HG02759 (cell line): ENCODE data around the gene STK38.
"Not testable (repeated sequence)": the region's sequence is repeated elsewhere in the genome, so short reads cannot be mapped to it uniquely, and the experiment has no call there.

Experiments used
- ATAC-seq: cut with Tn5 transposase; IDR thresholded peaks from one replicate; pipeline ENCODE4 v1.9.1; 2021; ENCODE audit warnings: mild to moderate bottlenecking, moderate library complexity; ENCODE audit not compliant: unreplicated experiment

STK38 gene

DNA sequence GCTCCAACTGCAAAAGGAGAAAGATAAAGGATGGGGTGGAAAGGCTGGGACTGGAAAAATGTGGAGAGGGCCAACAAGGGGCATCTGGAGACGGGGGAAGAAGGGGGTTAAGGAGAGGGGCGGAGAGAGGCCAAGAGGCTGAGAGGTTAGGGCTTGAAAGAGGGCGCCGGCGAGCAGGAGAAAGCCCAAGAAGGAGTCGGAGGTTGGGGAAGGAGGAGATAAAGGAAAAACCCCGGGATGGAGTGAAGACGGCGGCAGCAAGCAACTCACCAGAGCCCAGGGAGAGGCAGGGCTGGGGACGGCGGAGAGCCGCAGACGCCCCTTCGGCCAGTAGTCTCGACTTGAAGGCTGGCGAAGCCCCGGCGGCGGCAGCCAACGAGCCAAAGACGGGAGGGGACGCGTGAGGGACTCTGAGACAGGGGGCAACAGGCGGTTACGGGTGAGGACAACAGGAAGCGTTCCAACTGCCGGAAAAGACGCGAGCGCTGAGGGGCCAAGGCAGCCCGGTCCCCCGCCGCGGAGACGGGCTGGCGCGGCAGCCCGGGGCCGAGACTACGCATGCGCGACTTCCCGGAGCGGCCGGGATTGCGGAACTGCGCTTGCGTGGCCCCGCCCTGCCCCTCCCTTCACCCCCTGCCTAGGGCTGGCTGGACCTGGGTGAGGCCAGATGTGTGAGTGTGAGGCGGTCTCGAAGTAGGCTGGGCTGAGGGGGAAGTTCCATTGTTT, at the start of gene STK38:
TSS of gene STK38 (minus strand) at position 560 of the 726 bp plus-strand sequence. CDS start 7,277 bp downstream, outside the sequence.
- ATAC-seq, result peak; percentile 86

DNA sequence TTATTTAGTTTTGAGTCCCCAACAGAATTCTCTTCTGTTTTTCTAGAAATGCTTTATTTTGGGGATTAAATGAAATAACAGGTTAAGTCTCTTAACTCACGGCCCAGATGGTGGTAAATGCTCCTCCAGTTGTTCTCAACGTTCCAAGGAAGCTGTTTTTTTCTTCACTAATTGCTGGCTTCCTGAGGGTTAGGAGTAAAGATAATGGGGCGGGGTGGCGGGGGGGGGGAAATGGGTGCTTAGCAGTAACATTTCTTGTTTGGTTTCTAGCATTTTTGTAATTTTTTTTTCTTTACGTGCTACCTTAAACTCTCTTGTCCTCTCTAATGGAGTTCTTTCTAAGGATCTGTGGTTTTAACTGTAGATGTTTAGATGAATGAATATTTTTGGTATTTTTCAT, 49.1 kb upstream of the STK38 start:
- no peak for ATAC-seq

DNA sequence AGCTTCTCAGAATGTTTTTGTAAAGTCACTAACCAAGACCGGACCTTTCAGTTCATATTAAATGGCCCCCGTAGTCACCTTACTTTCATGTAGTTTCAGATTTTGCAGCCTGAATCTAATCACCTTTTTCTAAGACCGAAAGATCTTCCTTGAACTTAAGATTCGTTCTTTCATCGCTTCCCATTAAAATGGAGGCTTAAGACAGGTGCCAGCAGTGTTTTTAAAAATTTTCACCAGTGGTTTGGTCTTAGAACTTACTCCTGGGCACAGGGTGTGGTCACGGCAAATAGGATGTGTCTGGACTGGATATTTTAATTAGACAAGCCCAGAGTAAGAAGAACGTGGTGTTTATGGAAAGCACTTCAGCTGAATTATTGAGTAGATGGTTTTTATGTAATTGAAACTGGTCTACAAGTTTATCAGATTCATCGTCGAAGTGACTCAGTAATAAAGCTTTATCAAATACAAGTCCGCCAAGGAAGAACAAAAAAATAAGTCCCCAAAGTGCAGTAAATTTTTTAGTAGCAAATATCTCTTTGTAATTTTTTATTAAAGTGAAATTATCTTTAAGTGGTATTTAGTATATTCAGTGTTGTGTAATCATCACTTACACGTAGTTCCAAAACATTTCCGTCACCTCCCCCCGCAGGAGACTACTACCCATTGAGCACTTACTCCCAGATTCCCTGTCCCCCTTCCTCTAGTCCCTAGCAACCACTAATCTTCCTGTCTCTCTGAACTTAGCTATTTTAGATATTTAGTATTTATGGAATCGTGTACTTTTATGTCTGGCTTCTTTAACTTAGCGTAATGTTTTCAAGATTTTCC, 47.8 kb upstream of the STK38 start:
- ATAC-seq, result no peak

DNA sequence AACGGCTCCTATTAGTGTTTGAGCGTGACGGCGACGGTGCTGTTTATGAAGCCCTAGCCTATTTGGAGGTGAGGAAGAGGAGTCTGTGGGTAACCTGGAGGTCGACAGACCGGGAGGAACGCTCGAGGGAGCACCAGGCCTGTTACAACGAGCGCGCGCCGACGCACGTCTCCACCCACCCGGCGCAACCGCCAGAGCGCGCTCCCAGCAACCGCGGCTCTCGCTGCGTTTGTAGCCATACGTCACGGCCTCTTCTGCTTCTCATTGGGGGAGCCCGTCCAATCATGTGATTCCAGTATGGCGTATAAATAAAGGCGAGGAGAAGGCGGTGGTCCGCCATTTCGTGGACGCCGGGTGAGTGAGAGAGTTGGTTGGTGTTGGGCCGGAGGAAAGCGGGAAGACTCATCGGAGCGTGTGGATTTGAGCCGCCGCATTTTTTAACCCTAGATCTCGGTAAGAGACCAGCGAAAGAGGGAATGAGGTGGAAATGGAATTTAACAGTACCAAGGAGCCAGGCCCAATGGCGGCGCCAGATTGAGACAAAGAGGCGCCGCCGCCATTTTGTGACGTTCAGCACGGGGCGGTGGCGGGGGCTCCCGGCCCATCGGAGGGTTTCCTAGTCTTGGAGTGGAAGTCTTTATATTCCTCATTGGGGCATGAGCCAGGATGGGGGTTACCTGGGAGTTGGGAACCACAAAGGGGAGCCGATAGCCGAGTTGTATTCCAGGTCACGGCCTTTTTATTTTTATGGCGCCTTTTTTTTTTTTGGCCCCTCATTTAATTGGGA, 46.9 kb upstream of the STK38 start, which contains the start of gene SRSF3:
TSS of gene SRSF3 (plus strand) at position 334 of the 787 bp plus-strand sequence. CDS start 2,401 bp downstream, outside the sequence.
- ATAC-seq, result peak; percentile 90

DNA sequence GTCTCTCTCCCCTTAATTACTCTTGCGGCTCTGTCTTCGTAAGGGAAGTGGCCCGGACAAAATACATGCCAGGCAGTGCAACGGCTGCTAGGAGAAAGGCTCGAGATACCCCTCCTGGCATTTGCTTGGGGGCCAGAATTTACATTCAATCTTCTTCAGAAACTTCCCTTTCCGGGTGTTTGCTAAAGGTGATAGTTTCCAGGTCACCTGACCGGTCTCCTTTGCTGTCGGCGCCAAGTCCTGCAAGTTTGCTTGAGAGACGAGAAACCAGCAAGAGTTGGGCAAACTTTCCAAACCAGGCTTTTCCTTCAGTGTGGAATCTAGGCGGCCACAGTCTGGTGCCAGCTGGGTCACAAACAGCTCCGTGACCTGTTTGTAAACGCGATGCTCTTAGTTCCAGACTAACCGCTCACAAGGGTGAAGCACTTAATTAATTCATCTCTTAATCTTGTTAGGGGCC, 46.3 kb upstream of the STK38 start:
- peak; percentile 23 for ATAC-seq

DNA sequence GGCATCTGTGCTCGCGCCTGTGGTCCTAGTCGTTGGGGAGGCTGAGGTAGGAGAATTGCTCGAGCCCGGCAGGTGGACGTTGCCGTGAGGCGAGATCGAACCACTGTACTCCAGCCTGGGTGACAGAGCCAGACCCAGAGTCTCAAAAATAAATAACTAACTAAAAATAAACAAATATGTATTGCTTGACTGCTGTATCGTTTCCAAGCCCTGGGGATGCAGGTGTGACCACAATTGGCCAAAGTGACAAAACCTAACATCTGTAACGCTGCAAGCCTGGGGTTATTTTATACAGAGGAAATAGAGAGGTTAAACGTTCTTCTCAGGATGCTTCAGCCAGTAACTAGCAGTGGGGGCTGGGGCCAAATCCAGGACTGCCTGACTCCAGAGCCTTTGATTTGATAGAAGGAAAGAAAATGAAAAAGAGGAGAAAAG, 45.0 kb upstream of the STK38 start:
- peak; percentile 29 for ATAC-seq

DNA sequence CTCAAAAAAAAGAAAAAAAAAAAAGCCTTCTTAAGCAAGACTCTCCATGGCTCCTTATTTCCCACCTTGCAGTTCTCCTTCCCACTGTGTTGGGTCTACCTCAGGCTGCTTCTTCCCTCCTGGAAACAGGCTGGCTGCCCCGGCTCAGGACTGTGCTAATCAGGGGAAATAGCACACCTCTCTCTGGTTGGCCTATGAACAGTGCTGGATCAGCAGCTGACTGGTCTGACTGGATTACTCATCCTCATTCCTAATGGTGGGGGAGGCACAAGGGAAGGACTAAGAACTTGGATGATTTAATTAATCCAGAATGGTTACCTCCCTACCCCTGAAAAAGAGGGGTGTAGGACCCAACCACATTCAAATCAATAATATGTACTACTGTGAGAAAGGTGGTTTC, 43.0 kb upstream of the STK38 start:
- ATAC-seq, result no peak

DNA sequence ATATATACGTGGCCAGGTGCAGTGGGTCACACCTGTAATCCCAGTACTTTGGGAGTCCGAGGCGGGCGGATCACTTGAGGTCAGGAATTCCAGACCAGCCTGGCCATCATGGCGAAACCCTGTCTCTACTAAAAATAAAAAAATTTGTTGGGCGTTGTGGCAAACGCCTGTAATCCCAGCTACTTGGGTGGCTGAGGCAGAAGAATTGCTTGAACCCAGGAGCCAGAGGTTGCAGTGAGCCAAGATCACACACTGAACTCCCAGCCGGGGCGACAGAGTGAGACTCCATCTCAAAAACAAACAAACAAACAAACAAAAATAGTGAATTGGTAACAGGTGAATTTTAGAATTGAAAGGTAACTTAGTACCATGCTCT, 41.7 kb upstream of the STK38 start:
- ATAC-seq, result not testable (repeated sequence)

DNA sequence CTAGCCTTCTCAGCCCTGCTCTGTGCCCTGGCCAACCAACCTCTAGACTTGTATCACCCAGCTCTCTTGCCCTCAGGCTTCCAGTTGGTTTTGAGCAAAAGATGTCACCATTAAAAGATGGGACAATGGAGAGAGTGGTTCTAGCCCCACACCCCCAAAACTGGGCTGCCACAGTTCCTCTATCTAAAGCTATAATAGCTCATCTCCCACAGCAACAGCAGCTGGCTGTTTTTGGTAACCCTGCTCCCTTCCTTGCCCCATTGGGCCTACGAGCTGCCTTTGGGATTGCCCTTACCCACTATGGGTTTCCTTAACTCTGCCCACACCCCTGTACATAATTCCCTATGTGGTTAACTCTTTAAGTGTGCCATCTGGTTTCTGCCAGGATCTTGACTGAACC, 39.3 kb upstream of the STK38 start:
- no peak for ATAC-seq

DNA sequence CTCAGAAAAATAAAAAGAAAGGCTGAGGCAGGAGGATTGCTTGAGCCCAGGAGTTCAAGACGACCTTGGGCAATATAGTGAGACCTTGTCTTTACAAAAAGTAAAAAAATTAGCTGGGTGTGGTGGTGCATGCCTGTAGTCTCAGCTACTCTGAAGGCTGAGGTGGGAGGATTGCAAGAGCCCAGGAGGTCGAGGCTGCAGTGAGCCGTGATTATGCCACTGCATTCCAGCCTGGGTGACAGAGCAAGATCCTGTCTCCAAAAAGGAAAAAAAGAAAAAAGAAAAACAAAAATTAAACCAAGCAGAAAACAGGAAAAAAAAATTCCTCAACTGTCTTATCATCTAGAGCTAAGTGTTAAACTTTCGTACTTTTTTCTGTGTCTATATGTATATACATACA, 34.4 kb upstream of the STK38 start:
- no peak for ATAC-seq

DNA sequence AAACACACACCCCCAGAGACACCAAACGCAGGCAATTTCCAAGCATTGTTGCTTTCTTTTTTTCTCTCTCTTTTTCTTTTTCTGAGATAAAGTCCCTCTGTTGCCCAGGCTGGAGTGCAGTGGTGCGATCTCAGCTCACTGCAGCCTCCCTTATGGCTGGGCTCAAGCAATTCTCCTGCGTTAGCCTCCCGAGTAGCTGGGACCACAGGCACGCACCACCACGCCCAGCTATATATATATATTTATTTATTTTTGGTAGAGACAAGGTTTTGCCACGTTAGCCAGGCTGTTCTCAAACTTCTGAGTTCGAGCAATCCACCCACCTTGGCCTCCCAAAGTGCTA, 32.9 kb upstream of the STK38 start:
- no peak for ATAC-seq

DNA sequence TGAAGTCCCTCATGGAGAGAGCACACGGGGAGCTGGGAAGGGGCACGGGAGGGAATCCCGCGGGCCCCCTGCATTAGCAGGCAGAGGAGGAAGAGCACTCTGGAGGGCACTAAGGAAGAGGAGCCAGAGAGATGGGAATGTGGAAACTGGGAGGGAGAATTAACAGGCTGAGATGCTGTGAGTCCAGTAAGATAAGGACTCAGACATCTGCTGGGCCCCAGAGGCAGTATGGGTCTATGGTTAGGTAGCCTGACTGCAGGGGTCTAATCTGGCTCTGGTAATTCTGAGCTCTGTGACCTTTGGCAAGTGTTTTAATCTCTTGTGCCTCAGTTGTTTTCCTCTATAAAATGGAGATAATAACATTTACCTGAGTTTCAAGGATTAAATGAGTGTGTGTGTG, 31.2 kb upstream of the STK38 start:
- no peak for ATAC-seq

DNA sequence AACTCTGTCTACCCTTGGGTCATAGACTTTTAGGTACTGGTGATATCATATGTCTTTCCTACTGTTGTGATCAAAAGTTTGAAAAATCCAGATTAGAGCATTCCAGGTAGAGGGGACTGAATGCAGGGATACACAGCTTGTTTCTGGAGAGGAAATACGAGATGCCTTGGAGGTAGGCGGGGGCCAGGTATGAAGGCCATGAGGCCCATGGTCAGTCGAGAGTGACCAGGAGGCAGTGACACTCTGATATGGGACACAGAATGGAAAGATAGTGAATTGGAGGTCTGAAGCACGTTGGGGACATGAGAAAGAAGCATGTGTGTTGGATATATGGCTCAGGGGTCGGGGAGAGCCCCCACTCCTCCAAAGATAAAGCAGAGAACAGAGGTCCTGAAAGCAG, 30.8 kb upstream of the STK38 start:
- no peak for ATAC-seq

DNA sequence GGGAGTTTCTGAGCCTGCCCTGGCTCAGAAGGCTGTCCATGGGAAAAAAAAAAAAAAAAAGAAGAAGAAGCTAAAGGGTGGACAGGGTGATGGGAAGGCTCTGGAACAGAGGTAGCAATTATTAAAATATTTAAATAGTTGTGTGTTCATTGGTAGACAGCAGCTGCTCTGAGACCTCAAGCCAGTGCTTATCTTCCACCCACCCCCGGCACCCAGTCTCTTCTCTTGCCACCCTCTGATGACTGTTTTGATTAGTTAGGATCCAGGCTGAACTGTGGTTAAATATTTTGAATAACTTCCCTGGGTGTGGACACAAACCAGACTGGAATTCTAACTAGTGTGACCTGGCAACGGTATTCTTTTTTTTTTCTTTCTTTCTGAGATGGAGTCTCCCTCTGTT, 30.0 kb upstream of the STK38 start:
- no peak for ATAC-seq

DNA sequence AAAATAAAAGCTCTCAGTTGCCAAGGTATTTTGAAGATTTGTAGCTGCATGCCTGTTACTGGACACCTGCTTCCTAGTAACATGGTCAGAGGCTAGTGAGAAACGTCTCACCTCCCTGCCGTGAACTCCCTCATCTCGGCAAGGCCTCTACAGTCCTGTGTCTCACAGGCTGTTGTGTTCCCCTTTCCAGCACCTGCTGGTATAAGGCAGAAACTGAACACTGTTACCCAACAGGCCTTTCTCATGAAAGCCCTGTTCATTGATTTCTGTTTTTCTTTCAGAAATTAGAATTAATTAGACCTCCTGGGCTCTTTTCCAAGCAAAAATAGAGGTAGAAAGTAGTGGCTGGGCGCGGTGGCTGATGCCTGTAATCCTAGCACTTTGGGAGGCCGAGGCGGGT, 29.3 kb upstream of the STK38 start:
- no peak for ATAC-seq

DNA sequence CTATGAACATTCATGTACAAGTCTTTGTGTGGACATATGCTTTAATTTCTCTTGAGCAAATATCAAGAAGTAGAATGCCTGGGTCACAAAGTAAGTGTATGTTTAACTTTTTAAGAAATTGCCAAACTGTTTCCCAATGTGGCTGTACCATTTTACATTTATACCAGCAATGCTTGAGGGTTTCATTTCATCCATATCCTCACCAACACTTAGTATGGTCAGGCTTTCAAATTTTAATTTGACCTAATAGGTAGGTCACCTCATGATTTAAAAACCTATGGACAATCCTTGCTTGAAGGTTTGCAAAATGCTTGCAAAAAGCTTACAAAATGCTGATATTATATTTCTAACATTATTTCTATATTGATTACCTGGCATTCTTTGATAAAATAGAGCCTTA, 27.4 kb upstream of the STK38 start:
- no peak for ATAC-seq

DNA sequence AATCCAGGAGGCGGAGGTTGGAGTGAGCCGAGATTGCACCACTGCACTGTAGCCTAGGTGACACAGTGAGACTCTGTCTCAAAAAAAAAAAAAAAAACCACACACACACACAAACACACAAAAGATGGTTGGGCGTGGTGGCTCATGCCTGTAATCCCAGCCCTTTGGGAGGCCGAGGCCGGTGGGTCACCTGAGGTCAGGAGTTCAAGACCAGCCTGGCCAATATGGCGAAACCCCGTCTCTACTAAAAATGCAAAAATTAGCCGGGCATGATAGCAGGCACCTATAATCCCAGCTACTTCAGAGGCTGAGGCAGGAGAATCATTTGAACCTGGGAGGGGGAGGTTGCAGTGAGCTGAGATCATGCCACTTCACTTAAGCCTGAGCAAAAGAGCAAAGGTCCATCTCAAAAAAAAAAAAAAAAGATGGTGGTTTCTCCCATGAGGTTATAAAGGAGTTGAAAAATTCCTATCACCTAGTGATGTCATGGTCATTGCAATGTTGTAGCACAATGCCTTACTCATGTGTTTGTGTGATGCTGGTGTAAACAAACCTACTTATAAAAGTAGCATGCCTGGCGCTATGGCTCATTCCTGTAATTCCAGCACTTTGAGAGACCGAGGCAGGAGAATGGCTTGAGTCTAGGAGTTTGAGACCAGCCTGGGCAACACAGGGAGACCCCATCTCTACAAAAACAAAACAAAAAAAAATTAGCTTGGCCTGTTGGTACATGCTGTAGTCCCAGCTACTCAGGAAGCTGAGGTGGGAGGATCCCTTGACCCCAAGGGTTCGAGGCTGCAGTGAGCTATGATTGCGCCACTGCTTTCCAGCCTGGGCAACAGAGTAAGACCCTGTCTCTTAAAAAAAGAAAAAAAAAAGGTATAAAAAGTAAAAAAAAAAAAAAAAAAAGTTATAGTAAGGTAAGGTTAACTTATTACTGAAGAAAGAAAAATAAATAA, 25.4 kb upstream of the STK38 start:
- not testable (repeated sequence) for ATAC-seq

DNA sequence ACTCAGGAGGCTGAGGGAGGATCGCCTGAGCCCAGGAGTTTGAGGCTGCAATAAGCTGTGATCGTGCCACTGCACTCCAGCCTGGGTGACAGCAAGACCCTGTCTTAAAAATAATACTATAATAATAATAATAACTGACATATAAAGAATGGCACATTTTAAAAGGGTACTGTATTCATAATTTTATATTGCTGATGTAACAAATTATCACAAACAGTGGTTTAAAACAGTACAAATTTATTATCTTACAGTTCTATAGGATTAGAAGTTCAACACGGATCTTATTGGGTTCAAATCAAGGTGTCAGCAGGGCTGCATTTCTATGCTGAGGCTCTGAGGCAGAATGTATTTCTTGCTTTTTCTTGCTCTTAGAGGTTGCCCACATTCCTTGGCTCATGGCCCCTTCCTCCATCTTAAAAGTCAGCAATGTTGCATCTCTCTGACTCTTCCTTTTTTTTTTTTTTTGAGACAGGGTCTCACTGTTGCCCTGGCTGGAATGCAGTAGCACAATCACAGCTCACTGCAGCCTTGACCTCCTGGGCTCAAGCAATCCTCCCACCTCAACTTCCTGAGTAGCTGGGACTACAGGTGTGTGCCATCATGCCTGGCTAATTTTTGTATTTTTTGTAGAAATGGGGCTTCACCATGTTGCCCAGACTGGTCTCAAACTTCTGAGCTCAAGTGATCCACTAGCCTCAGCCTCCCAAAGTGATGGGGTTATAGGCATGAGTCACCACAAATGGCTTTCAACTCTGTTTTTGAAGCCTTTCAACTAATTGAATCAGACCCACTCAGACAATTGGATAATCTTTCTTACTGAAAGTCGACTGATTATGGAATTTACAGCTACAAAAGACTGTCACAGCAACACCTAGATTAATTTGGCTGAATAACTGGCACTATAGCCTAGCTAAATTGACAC, 24.1 kb upstream of the STK38 start:
- no peak for ATAC-seq

DNA sequence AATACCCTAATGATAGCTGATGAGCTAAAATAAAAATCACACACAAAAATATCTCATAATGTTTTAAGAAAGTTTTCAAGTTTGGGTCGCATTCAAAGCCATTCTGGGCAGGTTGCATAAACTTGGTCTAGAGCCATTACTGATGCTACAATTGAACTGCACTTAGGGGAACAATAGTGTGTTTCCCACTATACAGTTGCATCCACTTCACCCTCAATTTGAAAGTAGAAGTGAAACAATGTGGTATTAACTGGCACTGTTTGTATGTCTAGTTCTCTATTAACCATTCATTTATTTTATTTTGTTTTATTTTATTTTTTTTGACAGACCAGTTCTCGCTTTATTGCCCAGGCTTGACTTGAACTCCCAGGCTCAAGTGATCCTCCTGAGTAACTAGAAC, 23.0 kb upstream of the STK38 start:
- no peak for ATAC-seq
